Activated CD8-positive, alpha-beta memory T cell treated with anti-CD3 and anti-CD28 coated beads, Interleukin-2, amount 50 U/mL, for 48 hours (primary cell): ENCODE data around the gene SPAG6.
"Not testable (repeated sequence)": the region's sequence is repeated elsewhere in the genome, so short reads cannot be mapped to it uniquely, and the experiment has no call there.

ENCODE experiments used
- DNase-seq: peaks from one replicate; pipeline ENCODE4 v3.0.0-alpha.2; 2020

Gene SPAG6

GRCh38 chr10:22342421-22342820 is 2.9 kb upstream of the SPAG6 start:
- no peak for DNase-seq

GRCh38 chr10:22343731-22344130 is 1.6 kb upstream of the SPAG6 start:
- no peak for DNase-seq

- DNase-seq: no peak
Observed at GRCh38 chr10:22344249-22344648, 1.0 kb upstream of the SPAG6 start.

GRCh38 chr10:22344781-22345300 is 455 bp upstream of the SPAG6 start:
- no peak for DNase-seq

GRCh38 chr10:22346096-22346661 is 883 bp downstream of the SPAG6 start:
- no peak for DNase-seq

- no peak for DNase-seq
Observed at GRCh38 chr10:22349755-22350154, 4.5 kb downstream of the SPAG6 start.

- DNase-seq: no peak
Observed at GRCh38 chr10:22351131-22351703, 5.9 kb downstream of the SPAG6 start.

GRCh38 chr10:22356324-22356873 is 11.1 kb downstream of the SPAG6 start:
- DNase-seq: no peak

GRCh38 chr10:22357770-22358169 is 12.5 kb downstream of the SPAG6 start:
- not testable (repeated sequence) for DNase-seq

- no peak for DNase-seq
Observed at GRCh38 chr10:22363305-22363704, 18.0 kb downstream of the SPAG6 start.

- no peak for DNase-seq
Observed at GRCh38 chr10:22364407-22365140, 19.3 kb downstream of the SPAG6 start.

- DNase-seq: no peak
Observed at GRCh38 chr10:22365233-22365632, 19.9 kb downstream of the SPAG6 start.

GRCh38 chr10:22365644-22366434 is 20.5 kb downstream of the SPAG6 start:
- no peak for DNase-seq

GRCh38 chr10:22366435-22366703 is 21.1 kb downstream of the SPAG6 start:
- DNase-seq: no peak

- DNase-seq: no peak
Observed at GRCh38 chr10:22366771-22367170, 21.5 kb downstream of the SPAG6 start.

- DNase-seq: no peak
Observed at GRCh38 chr10:22367471-22367870, 22.2 kb downstream of the SPAG6 start.

GRCh38 chr10:22368402-22368801 is 23.1 kb downstream of the SPAG6 start:
- no peak for DNase-seq

GRCh38 chr10:22368981-22369380 is 23.7 kb downstream of the SPAG6 start:
- DNase-seq: no peak

- DNase-seq: no peak
Observed at GRCh38 chr10:22369434-22370072, 24.3 kb downstream of the SPAG6 start.

GRCh38 chr10:22370320-22370719 is 25.0 kb downstream of the SPAG6 start:
- DNase-seq: no peak

GRCh38 chr10:22372298-22372697 is 27.0 kb downstream of the SPAG6 start:
- no peak for DNase-seq

- no peak for DNase-seq
Observed at GRCh38 chr10:22372917-22373316, 27.6 kb downstream of the SPAG6 start.
